ENCODE data around the gene GLI3.

DNA sequence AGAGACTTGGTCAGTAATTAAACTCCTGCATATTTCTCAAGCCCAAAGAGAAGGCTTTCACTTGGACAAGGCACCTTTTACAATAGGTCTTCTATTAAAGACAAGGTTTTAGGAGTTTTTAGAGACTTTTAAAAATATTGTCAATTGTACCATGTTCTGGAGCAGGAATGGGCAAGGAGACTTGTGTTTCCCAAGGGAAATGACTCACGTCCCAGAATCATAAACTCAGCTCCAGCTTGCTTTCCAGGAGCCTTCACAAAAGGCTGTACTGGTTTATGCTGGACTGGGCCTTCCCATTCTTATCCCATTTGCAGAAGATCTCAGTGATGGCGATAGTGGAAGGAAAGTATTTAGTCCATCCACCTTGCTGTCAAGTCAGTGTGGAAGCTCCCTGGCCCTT is 7.8 kb upstream of the GLI3 start:
- no peak for TF ChIP-seq CTCF (IDR thresholded peaks at IDR 0.05)
- no peak for TF ChIP-seq POLR2A (IDR thresholded peaks at IDR 0.05)
